ENCODE measurements around the gene SHANK3. TPM values are rescaled to one million over a fixed set of nuclear protein-coding genes. Genes with fewer than 3 reads are reported as not detected.
"Not testable (repeated sequence)": the region's sequence is repeated elsewhere in the genome, so short reads cannot be mapped to it uniquely, and the experiment has no call there.

The SHANK3 gene
- total and polyA plus RNA-seq, 8 donors: 17.2 to 42.9 (median 23.5) TPM

GRCh38 chr22:50640857-50641647 is 31.6 kb upstream of the SHANK3 start:
- Histone ChIP-seq H3K4me1 (peaks cover 5 to 21% of the 10 kb centered on the region in 2 donors), H3K4me3 (no peak overlapping the region), H3K27me3 (peaks cover 0 to 20% of the 10 kb centered on the region in 2 donors), H3K36me3 (no peaks in the 10 kb centered on the region), H3K27ac (peak overlapping the region in 1 of 2 donors; percentile 15), H3K9me3 (no peaks in the 10 kb centered on the region)
- peak; percentile 8 for ATAC-seq
- no peak for TF ChIP-seq CTCF (IDR thresholded peaks at IDR 0.05)
- DNase-seq: peak in 1 of 4 donors; percentile 46
- intact Hi-C loops (cut with DNase I): no loop called here

- peak; percentile 89 for ATAC-seq
- intact Hi-C loops (cut with DNase I): no loop called here
- peak in 3 of 4 donors; percentile 76 to 88 (median 77) for DNase-seq
- Histone ChIP-seq H3K4me1 (peaks cover 5 to 21% of the 10 kb centered on the region in 2 donors), H3K27ac (peak overlapping the region in 1 of 2 donors; percentile 15), H3K36me3 (no peaks in the 10 kb centered on the region), H3K9me3 (no peaks in the 10 kb centered on the region), H3K27me3 (peaks cover 0 to 24% of the 10 kb centered on the region in 2 donors), H3K4me3 (no peak overlapping the region)
- TF ChIP-seq CTCF (IDR thresholded peaks at IDR 0.05): peak in 1 of 2 donors; percentile 14
Observed at GRCh38 chr22:50641696-50642607, 30.7 kb upstream of the SHANK3 start.

GRCh38 chr22:50643021-50643820 is 29.4 kb upstream of the SHANK3 start:
- Histone ChIP-seq H3K27me3 (peaks cover 0 to 24% of the 10 kb centered on the region in 2 donors), H3K4me1 (peaks cover 5 to 21% of the 10 kb centered on the region in 2 donors)
- DNase-seq; H3K4me3 ChIP-seq; intact Hi-C loops (cut with DNase I); H3K9me3 ChIP-seq; H3K36me3 ChIP-seq; H3K27ac ChIP-seq; ATAC-seq: not testable (repeated sequence)

GRCh38 chr22:50643821-50644101 is 28.9 kb upstream of the SHANK3 start:
- ATAC-seq; intact Hi-C loops (cut with DNase I); H3K36me3 ChIP-seq; H3K4me3 ChIP-seq; H3K27ac ChIP-seq; DNase-seq; H3K9me3 ChIP-seq: not testable (repeated sequence)
- Histone ChIP-seq H3K27me3 (peaks cover 0 to 24% of the 10 kb centered on the region in 2 donors), H3K4me1 (peaks cover 5 to 21% of the 10 kb centered on the region in 2 donors)

- Histone ChIP-seq H3K36me3 (no peaks in the 10 kb centered on the region), H3K27ac (no peak overlapping the region), H3K4me3 (no peak overlapping the region), H3K27me3 (peaks cover 0 to 11% of the 10 kb centered on the region in 2 donors), H3K4me1 (peaks cover 0 to 29% of the 10 kb centered on the region in 2 donors), H3K9me3 (peaks cover 0 to 5% of the 10 kb centered on the region in 2 donors)
- ATAC-seq: no peak
- intact Hi-C loops (cut with DNase I): no loop called here
- TF ChIP-seq CTCF (IDR thresholded peaks at IDR 0.05): no peak
- DNase-seq: no peak
Observed at GRCh38 chr22:50653256-50653655, 19.4 kb upstream of the SHANK3 start.

- H3K27me3 ChIP-seq: peaks cover 0 to 11% of the 10 kb centered on the region in 2 donors
- H3K4me3 ChIP-seq; DNase-seq; H3K9me3 ChIP-seq; ATAC-seq; intact Hi-C loops (cut with DNase I); H3K36me3 ChIP-seq: not testable (repeated sequence)
- peaks cover 0 to 29% of the 10 kb centered on the region in 2 donors for H3K4me1 ChIP-seq
- peak overlapping the region in 1 of 2 donors; percentile 72 for H3K27ac ChIP-seq
Observed at GRCh38 chr22:50654664-50655063, 18.0 kb upstream of the SHANK3 start.
